HEK293T (cell line): ENCODE results near the gene SHF.

Source experiments
- ARNT ChIP-seq: fragments of 450-650 bp; IDR thresholded peaks from 2 replicates; pipeline ENCODE4 v1.6.1; 2017; ENCODE audit warnings: mild to moderate bottlenecking
- ELF4 ChIP-seq: fragments of 450-650 bp; IDR thresholded peaks from 2 replicates; pipeline ENCODE4 v1.6.1; 2017; ENCODE audit warnings: antibody characterized with exemption
- FOXK2 ChIP-seq: fragments of 450-650 bp; IDR thresholded peaks from 2 replicates; pipeline ENCODE4 v1.6.1; 2016; ENCODE audit warnings: mild to moderate bottlenecking
- FOXM1 ChIP-seq: fragments of 450-650 bp; IDR thresholded peaks from 2 replicates; pipeline ENCODE4 v1.6.1; 2017; ENCODE audit warnings: mild to moderate bottlenecking, borderline replicate concordance
- HDGF ChIP-seq: fragments of 450-650 bp; IDR thresholded peaks from 2 replicates; pipeline ENCODE4 v1.6.1; 2017; ENCODE audit warnings: antibody characterized with exemption, borderline replicate concordance
- LEF1 ChIP-seq: fragments of 450-650 bp; IDR thresholded peaks from 2 replicates; pipeline ENCODE4 v1.6.1; 2017; ENCODE audit warnings: mild to moderate bottlenecking, borderline replicate concordance
- NFRKB ChIP-seq: fragments of 450-650 bp; IDR thresholded peaks from 2 replicates; pipeline ENCODE4 v1.6.1; 2016; ENCODE audit warnings: mild to moderate bottlenecking, moderate library complexity
- PKNOX1 ChIP-seq: fragments of 450-650 bp; IDR thresholded peaks from 2 replicates; pipeline ENCODE4 v1.6.1; 2016
- SP1 ChIP-seq: fragments of 450-650 bp; IDR thresholded peaks from 2 replicates; pipeline ENCODE4 v1.6.1; 2017
- SUZ12 ChIP-seq: fragments of 450-650 bp; IDR thresholded peaks from 2 replicates; pipeline ENCODE4 v1.6.1; 2016; ENCODE audit warnings: mild to moderate bottlenecking
- TARDBP ChIP-seq: fragments of 450-650 bp; IDR thresholded peaks from 2 replicates; pipeline ENCODE4 v1.6.1; 2016
- ZNF384 ChIP-seq: fragments of 450-650 bp; IDR thresholded peaks from 2 replicates; pipeline ENCODE4 v1.6.1; 2016

- TF ChIP-seq ELF4 (0 out of 2 replicates have a peak, but pooled peaks have one; percentile 27), ZNF384 (no peak), NFRKB (no peak), SP1 (no peak), FOXK2 (no peak), HDGF (no peak), SUZ12 (no peak), ARNT (no peak), TARDBP (no peak), LEF1 (no peak), FOXM1 (no peak), PKNOX1 (no peak)
Measured at GRCh38 chr15:45198337-45199135, 10.8 kb upstream of the SHF start.
